HG03175 (cell line): Measurements from ENCODE around the gene WDR38.

Experiments
- ATAC-seq: cut with Tn5 transposase; IDR thresholded peaks from one replicate; pipeline ENCODE4 v1.9.1; 2021; ENCODE audit warnings: mild to moderate bottlenecking, moderate library complexity; ENCODE audit not compliant: unreplicated experiment

The WDR38 gene

DNA sequence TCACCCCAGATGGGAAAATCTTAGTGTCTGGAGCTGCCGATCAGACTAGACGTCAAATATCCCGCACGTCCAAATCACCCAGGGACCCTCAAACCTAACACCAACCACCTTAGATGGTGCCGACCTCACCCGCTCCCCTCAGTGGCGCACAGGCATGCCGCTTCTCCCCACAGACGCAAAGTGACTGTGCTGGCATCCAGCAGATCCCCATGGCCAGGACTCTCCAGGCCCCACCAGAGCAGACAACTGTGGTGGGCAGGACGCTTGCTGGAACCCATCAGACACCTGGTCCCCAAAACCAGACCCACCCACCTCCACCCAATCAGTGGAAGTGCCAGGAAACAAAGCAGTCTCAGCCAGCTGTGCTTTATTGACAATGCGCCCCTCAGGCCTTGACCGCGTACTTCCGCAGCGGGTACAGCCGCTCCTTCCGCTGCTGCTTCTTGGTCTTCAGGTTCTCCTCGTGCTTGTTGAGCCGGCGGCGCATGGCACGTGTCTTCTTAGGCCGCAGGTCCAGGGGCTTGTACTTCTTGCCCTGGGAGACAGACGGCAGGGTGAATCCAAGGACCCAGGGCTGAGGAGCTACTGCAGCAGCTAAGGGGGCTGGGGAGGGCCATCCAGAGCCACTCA lies 4.4 kb downstream of the WDR38 start:
- no peak for ATAC-seq

DNA sequence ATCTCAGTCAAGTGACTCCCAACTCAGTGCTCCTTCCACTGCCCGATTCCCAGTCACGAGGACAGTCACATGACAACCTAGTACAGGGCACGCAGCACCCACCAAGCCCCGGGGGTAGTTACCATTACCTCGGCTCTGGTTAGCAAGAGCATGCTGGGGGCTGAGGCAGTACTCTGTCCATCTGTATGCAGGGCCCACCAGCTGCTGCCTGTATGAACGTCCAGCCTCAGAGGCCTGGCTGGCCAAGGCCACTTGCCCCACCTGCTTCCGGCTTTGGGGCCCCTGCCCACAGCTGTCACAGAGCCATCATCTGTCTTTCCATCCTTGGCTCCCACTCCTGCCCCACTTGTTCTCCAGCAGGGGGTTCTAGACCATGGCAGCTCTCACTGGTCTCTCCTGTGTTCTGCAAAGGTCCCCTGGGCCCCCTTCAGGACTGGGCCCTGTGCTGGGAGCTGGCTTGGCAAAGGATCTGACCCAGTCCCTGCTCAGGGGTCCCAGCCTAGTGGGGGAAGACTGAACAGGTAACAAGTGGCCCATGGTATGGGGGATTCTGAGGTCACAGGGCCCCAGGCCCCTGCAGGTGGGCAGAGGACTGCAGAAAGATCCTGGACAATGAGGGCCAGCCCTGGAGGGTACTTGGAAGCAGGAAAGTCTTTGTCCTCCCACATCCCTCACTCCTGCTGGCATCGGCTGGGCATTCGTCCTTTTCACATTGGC lies 5.2 kb downstream of the WDR38 start:
- no peak for ATAC-seq

DNA sequence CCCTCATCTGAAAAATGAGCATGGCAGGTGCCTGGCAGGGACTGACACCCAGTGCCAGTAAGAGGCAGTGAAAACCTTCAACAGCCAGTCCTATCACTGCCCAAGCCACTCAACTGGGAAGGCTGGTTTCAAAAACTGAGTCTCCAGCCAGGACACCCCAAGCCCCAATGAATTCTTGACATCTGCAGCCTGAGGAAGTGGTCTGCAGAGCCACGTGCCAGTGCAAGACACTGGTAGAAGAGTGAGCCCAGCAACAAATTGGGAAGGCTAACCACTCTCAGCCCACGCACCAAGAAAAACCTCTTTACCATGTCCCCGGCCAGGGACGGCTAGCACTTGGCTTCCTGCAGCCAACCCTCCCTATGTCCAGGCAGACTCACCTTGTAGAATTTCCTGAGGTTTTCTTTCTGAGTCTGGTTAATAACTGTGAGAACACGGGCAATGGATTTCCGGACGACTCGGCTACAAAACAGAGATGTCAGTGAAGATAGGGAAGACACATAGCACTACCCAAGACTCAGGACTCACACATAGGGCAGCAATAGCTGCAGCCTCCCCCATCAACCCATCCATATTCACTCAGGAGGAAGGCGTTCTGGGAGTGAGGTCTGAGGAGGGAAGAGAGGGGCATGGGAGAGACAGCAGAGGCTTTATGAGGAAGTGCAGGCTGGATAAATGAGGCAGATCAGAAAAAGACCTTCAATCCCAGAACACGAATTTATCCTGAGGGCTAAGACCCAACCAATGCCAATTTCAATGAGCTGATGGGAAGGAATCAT lies 6.7 kb downstream of the WDR38 start:
- no peak for ATAC-seq

DNA sequence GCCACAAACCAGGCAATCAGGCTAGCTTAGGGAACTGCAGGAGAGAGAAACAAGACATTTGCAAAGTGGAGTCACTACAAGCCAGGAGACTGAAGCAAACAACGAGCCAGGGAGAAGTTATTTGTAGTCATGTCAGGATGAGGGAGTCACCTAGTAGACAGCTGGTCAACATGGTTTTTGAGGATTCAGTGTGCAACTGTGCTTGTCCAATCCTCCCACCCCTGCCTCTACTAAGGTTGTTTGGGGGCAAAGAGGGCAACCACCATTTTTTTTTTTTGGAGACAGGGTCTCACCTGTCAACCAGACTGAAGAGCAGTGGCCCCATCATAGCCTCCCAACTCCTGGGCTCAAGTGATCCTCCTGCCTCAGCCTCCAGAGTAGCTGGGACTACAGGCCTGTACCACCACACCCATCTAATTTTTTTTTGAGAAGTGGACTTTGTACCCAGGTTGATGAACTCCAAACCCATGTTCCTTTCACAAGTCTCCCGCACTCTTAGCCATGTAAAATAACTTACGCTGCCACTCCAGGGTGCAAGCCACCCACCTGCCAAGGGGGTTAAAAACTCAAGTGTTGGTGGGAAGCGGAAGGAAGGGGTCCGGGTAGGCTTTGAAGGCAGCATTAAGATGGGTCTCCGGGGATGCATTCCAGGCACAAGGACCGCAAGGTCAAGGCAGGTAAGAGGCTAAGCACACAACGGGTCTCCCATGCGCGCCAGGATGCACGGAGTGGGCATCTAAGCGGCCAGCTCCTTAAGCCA lies 7.5 kb downstream of the WDR38 start:
- no peak for ATAC-seq

DNA sequence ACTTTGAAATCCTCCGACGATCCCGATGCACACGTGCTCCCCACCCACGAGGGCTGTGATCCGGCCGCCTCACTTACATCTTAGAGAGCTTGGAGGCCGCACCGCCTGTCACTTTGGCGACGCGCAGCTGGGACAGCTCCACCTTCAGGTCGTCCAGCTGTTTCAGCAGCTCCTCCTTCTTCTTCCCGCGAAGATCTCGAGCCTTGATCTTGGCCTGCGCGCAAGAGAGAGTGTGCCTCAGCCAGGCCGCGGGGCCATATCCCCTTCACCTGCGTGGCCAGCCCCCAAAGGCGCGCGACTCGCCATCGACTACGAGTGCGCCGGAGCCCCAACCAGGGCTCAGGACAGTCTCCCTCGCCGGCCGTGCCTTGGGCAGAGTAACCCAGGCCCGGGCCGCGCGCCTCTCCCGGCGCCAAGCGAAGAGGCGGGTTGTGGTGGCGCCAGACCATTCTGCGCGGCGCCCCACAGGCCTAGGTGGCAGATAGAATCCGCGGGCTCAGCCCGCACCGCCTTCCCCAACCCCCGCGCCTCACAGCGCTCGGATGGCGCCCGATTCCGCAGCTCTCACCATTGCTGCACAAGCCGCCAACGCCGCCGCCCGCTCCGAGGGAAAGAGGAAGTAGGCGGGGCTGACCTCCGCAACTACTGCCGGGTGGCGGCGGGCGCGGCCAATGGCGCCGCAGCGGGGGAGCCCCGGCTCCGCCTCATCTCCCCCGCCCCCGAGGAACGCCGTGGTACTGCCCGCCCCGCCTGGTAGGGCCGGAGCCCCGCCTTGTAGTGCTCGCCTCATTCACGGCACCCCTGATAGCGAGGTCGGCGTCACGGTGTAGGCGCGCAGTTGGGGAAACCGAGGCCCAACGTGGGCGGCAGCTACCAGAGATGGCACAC lies 8.3 kb downstream of the WDR38 start, which contains the start of the genes ARPC5L and RPL35:
TSS of gene ARPC5L (plus strand) at position 789 of the 888 bp plus-strand sequence. CDS start 7,161 bp downstream, outside the sequence.
TSS of gene RPL35 (minus strand) at position 616 of the 888 bp plus-strand sequence. CDS start at position 571, 45 bp downstream.
- peak; percentile 87 for ATAC-seq

DNA sequence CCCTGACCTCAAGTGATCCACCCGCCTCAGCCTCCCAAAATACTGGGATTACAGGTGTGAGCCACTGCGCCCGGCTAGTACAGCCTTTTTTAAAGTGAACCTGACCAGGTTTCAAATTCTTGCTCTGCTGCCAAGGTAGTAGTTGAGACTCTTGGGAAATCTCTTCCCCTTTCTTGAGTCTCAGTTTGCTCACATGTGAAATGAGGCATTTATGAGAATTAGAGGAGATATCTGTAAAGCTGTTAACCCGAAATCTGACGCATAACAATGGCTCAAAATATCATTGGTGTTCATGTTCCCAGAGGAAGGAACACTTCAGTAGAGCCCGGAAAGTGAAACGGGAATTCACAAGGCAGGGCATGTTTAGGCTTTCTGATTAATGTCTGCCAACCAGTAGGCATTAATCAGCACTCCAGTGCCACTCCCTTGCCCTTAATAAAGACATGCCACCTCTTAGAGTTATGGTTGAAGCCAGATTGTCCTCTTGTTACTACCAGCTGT lies 10.2 kb downstream of the WDR38 start:
- ATAC-seq, result no peak

DNA sequence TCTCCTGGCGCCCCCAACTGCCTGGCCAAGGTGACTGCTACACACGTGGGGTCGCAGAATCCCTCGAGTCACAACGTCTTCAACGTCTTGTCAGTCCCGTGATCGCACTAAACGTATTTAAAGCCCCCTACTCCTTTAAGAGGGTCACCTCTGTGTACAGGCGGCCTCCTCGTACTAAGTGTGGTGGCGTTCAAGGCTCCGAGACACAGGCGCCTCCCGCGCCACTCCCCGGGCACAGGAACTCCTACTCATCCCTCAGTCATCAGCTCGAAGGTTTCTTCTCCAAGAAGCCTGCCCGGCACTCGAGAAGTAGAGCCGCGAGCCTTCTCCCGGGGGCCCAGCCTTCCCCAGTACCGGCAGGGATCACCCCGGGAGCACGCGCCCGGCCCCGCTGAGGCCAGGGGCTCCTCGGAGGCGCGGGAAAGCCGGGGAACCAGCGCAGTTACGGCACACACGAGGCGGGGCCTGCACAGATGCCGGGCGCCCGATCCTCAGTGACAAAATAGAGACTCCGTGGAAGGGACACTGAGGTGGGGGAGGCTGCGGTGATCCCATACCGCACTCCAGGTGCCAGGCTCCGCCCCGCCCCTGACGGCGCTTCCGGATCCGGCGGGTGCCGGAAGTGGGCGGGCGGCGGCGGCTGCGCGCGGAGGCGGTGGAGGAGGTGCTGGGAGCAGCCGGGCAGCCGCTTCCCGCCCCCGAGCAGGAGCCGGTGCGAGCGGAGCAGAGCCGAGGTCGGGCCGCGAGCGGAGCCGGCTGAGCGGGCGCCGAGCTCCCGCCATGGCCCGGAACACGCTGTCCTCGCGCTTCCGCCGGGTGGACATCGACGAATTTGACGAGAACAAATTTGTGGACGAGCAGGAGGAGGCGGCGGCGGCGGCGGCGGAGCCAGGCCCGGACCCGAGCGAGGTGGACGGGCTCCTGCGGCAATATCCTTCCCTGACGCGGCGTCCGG lies 15.5 kb downstream of the WDR38 start:
- ATAC-seq, result peak; percentile 63

DNA sequence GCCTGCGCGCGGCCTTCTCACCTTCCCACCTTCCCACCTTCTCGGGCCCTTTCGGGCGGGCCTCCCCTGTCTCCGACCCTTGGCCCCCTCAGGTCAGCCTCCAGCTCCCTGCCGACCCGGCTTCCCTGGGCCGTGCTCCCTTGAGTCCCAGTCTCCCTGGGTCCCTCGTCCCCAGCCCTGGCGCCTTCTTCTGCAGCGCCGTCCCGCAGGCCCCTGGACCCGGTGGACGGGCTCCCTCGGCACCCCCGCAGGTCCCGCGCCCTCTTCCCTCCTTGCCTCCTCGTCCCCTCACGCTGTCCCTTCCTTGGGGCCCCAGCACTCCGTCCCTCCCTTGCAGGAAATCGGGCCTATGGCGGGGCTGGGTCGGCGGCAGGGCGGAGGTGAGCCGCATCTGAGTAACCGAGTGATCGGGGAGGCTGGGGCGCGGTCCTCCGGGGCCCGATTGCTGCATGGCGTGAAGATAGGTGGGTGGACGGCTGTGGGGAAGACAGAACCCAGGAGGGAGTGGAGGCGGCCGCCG lies 16.3 kb downstream of the WDR38 start:
- peak; percentile 7 for ATAC-seq

DNA sequence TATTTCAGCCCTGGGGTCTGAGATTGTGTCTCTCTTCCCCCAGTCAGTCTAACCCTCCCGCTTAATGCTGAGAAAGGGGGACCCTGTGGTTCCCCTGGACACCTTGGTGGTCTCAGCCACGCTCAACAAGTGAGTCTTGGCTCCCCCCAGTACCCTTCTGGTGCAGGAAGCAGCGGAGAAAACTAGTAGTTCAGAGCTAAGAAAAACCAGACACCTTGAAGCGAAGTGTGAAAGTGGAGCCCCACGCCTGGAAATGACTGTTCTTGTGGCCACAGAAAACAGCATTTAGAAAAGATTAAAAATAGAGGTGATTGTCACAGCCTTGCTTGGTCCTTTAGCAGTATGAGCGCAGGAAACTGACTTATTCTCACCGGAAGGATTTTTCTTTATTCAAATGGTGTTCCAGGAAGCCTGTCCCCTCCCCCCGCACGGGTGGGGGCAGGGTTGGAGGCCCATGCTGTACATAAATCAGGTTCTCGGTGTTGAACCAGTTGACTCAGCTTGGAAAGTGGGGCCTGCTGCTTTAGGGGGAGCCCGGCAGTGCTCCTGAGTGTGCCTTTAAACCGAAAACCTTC lies 16.8 kb downstream of the WDR38 start:
- ATAC-seq, result peak; percentile 42

DNA sequence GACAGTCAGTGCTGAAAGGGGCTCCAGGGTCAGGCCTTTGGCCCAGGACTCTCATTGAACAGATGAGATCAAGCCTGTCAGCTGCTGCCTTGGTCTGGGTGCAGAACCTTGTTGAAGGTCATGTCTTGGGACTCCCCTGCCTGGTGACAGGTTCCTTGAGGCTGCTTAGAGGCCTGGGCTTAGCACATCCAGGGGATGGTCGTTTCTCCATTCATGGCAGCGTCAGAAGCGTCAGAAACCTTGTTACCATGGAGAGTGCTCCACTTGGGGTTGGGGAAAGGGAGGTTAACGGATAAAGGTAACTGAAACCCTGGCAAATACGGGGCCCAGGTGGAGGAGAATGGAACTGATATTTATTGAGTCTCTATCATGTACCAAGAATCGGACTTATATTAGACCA lies 17.5 kb downstream of the WDR38 start:
- no peak for ATAC-seq

DNA sequence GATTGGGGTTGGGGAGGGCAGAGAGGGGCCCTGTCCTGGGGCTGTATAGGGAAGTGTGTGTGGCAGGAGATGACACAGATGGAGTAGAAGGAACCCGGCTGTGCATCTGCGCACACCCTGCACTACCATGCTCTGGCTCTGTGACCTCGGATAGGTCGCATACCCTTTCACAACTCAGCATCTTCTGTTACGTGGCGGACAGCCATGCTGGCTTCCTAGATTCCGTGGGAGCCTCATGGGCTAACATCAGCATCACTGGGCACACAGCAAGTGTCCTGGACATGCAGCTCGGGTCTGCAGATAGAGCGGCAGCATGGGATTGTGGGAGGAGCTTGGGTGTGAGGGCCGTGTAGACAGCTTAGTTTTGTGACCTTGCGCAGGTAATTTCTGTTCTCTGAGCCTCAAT lies 17.9 kb downstream of the WDR38 start:
- ATAC-seq, result no peak

DNA sequence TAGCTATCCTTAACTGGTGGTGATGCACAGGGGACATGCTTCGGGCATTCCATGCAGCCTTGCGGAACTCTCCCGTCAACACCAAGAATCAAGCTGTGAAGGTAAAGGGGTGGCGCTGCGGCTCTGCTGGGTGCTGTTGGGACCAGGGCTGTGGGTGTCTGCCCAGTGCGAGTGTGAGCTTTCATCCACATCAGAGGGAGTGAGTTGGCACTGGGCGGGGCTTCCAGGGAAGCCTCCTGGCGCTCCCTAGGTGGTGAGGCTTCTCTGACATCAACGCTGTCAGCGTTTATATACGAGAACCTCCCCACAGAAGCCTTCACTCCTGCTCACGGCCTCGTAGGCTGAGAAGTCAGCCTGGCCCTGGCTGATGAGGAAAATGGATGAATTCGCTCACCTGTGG lies 20.4 kb downstream of the WDR38 start:
- no peak for ATAC-seq

DNA sequence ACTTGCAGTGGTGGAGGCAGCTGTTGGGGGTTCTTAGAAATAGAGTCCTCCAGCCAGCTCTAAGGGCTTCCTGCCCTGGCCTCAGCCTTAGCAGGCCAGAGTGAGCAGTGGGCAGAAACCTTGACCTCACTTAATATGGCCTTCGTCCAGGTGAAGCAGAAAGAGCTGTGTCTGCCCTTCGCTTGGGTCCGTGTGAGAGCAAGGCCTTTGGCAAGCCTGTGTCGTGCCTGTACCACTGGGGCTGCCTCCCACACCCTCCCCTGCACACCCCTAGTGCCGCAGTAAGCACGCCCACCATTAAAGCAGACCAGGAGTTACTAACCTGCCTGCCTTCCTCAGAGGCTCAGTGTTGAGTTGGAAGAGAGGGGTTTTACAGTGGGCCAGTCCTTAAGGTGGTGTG lies 22.2 kb downstream of the WDR38 start:
- no peak for ATAC-seq

DNA sequence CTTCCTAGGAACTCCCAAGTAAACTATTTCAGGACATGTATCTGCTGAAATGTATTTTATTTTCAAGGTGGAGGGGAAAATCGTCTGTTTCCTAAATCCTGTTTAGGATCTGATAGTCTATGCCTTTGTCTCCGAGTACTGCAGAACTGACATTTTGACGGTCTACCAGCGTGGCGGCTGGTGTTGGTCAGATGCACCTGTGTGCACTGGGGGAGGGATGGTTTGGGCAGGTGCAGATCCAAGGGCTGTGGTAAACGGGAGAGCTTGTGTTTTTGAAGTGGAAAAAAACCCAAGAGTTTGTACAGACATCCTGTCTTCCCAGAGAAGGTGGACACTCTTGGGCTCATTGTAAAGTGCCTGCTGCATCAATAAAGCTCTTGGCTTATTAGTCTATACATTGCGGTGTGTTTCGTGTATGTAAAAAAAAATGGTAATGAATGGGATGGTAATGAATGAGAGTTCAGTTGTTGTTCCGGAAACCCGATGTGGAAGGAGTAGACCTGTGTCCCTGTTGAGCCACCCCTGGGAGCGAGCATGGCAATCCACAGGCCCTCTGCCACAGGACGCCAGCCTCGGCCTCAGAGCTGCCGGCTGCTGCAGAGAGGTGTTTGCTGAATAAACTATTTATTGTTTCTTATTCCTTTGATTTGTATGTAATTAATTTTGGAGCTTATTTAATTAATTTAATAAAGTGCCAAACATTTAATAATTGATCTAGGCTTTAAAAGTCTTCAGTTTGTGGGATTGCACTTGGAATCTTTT lies 23.9 kb downstream of the WDR38 start:
- ATAC-seq, result no peak

DNA sequence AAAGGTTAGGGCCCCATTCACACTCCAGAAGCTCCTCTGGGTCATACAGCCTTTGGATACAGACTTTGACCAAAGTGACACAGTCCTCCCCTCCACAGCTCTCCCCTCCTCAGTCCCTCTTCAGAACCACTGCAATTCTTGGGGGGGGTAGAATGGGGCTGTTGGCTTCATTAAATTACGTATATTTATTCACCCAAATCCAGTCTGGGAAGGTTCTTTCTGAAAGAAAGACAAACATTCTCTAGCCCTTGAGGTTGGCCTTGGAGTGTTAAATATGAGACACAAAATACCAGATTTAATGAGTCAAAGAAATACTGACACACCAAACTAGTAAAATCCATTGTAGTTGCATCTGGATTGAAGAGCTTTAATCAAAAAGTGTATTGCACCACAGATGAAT lies 24.8 kb downstream of the WDR38 start:
- ATAC-seq, result no peak

DNA sequence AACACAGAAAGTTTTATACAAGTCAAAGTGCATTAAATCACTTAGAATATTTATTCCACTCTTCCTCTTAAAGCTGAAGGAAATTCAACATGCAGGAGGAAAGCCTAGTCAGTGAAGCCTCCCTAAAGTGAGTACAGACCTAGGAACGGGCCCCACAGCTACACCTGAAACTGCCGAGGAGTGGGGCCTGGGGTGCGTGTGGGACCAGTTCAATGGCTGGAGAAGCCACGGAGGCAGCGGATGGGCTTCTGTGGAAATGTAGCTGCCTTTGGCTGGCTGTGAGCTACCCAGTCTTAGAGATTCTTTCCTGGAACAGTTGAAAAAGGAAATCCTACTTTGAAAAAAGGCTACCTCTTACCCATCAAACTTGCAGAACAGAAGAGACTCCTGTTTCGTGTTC lies 25.3 kb downstream of the WDR38 start:
- ATAC-seq, result no peak

DNA sequence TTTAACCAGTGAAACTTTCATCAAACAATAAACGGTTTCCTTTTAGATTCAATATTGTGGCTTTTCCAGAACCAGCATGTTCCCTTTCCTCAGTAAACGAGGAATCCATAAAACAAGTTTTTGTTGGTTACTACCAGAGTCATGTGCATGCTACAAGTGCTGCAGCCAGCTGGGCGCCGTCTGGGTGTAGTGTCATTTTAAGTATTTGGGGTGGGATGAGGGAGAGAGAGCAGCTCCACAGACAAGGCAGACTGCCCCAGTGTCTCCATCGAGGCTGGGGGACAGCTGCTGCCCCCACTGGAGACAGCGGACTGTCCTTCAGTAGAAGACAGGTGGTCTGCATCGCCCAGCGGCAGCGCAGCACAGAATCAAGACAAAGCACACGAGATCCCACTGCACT lies 26.0 kb downstream of the WDR38 start:
- no peak for ATAC-seq
